ENCODE measurements around the gene TFE3. TPM values are rescaled to one million over a fixed set of nuclear protein-coding genes. Genes with fewer than 3 reads are reported as not detected.

TFE3 gene
- total RNA-seq, 4 donors from 2014 or later: 16.7 to 75.0 (median 38.7) TPM

DNA sequence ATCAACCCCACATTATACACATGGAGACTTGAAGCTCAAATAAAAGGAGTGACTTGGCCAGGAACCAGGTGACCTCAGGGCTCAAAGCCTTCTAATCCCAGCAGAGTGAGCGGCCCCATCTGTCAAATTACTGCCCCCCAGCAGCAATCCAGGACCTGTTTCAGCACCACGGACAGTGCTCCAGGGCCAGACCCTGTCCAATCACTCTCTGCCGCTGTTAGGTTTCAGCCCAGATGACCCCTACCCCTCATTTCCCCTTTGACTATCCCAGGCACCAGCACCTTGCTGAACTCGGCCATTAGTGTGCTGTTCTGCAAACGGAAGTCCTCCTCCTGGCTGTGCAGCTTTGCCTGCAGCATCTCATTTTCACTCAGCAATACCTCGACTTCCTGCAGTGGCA lies 46.2 kb downstream of the TFE3 start:
- H3K4me1 ChIP-seq: no peaks in the 10 kb centered on the region
- H3K4me3 ChIP-seq: no peak overlapping the region
- no peaks in the 10 kb centered on the region for H3K9me3 ChIP-seq
- no peak for DNase-seq
- intact Hi-C loops (cut with DNase I; ENCODE audit: low total_unique reads): no loop called here
- TF ChIP-seq, protein P1, sequence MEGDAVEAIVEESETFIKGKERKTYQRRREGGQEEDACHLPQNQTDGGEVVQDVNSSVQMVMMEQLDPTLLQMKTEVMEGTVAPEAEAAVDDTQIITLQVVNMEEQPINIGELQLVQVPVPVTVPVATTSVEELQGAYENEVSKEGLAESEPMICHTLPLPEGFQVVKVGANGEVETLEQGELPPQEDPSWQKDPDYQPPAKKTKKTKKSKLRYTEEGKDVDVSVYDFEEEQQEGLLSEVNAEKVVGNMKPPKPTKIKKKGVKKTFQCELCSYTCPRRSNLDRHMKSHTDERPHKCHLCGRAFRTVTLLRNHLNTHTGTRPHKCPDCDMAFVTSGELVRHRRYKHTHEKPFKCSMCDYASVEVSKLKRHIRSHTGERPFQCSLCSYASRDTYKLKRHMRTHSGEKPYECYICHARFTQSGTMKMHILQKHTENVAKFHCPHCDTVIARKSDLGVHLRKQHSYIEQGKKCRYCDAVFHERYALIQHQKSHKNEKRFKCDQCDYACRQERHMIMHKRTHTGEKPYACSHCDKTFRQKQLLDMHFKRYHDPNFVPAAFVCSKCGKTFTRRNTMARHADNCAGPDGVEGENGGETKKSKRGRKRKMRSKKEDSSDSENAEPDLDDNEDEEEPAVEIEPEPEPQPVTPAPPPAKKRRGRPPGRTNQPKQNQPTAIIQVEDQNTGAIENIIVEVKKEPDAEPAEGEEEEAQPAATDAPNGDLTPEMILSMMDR (IDR thresholded peaks at IDR 0.05): no peak
- TF ChIP-seq POLR2A (IDR thresholded peaks at IDR 0.05): no peak
- no peak overlapping the region for H3K27ac ChIP-seq
- no peaks in the 10 kb centered on the region for H3K27me3 ChIP-seq
- H3K36me3 ChIP-seq: no peaks in the 10 kb centered on the region

- H3K4me3 ChIP-seq: no peak overlapping the region
- H3K9me3 ChIP-seq: no peaks in the 10 kb centered on the region
- no peak overlapping the region for H3K27ac ChIP-seq
- intact Hi-C loops (cut with DNase I; ENCODE audit: low total_unique reads): no loop called here
- H3K4me1 ChIP-seq: no peaks in the 10 kb centered on the region
- no peaks in the 10 kb centered on the region for H3K27me3 ChIP-seq
- TF ChIP-seq POLR2A (IDR thresholded peaks at IDR 0.05): no peak
- TF ChIP-seq, protein P1 (IDR thresholded peaks at IDR 0.05): no peak
- DNase-seq: no peak
- H3K36me3 ChIP-seq: no peaks in the 10 kb centered on the region
Measured at GRCh38 chrX:48992341-48992740, 50.8 kb downstream of the TFE3 start.

GRCh38 chrX:48989483-48989882 lies 53.7 kb downstream of the TFE3 start:
- no peak overlapping the region for H3K27ac ChIP-seq
- no peaks in the 10 kb centered on the region for H3K9me3 ChIP-seq
- no peaks in the 10 kb centered on the region for H3K36me3 ChIP-seq
- no peaks in the 10 kb centered on the region for H3K27me3 ChIP-seq
- DNase-seq: no peak
- intact Hi-C loops (cut with DNase I; ENCODE audit: low total_unique reads): no loop called here
- H3K4me1 ChIP-seq: no peaks in the 10 kb centered on the region
- H3K4me3 ChIP-seq: no peak overlapping the region
- TF ChIP-seq, protein P1 (IDR thresholded peaks at IDR 0.05): no peak
- no peak for TF ChIP-seq POLR2A (IDR thresholded peaks at IDR 0.05)

DNA sequence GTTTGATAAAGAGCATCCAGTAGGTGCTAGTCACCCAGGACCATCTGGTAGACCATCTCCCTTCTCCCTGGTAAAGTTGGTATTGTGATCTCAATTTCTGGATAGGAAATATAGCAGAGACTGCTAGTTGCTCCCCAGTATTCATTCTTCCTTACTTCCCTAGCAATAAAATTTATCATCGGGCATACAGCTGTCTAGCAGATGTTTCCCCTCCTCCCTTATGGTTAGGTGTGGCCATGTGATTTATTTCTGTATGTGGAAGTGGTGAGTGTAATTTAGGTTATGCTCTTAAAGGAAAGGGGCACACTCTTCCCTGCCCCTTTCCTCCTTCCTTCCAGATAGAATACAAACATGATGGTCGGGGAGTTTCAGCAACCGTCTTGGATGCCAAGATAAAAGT lies 59.3 kb downstream of the TFE3 start:
- TF ChIP-seq POLR2A (IDR thresholded peaks at IDR 0.05): no peak
- TF ChIP-seq, protein P1 (IDR thresholded peaks at IDR 0.05): no peak
- Histone ChIP-seq H3K4me1 (no peaks in the 10 kb centered on the region), H3K36me3 (no peaks in the 10 kb centered on the region), H3K27me3 (no peaks in the 10 kb centered on the region), H3K27ac (no peak overlapping the region), H3K4me3 (no peak overlapping the region), H3K9me3 (no peaks in the 10 kb centered on the region)
- intact Hi-C loops (cut with DNase I; ENCODE audit: low total_unique reads): no loop called here
- no peak for DNase-seq

- no peak overlapping the region for H3K4me3 ChIP-seq
- H3K36me3 ChIP-seq: no peaks in the 10 kb centered on the region
- no peak overlapping the region for H3K27ac ChIP-seq
- no peaks in the 10 kb centered on the region for H3K9me3 ChIP-seq
- TF ChIP-seq POLR2A (IDR thresholded peaks at IDR 0.05): no peak
- TF ChIP-seq, protein P1 (IDR thresholded peaks at IDR 0.05): no peak
- intact Hi-C loops (cut with DNase I; ENCODE audit: low total_unique reads): no loop called here
- no peaks in the 10 kb centered on the region for H3K27me3 ChIP-seq
- DNase-seq: no peak
- no peaks in the 10 kb centered on the region for H3K4me1 ChIP-seq
Measured at GRCh38 chrX:48983081-48983480, 60.1 kb downstream of the TFE3 start.

Data from uterus (tissue), 4 donors.